A549 (cell line): ENCODE measurements around the gene HACE1.

ENCODE experiments used
- BCL3 ChIP-seq: fragments of >200 bp; sonication (Bioruptor Twin); formaldehyde crosslinking; IDR thresholded peaks from 3 replicates; pipeline ENCODE4 v1.6.1; 2016
- CHD2 ChIP-seq: fragments of 150-350 bp; IDR thresholded peaks from 2 replicates; pipeline ENCODE4 v1.6.1; 2014; ENCODE audit warnings: low read length; ENCODE audit not compliant: partially characterized antibody
- HOXA7 ChIP-seq: fragments of 250-450 bp; sonication (Bioruptor Pico); IDR thresholded peaks from 2 replicates; pipeline ENCODE4 v1.5.0; 2020; ENCODE audit warnings: mild to moderate bottlenecking, moderate library complexity
- RCOR1 ChIP-seq: fragments of 150-350 bp; IDR thresholded peaks from 2 replicates; pipeline ENCODE4 v1.6.1; 2014; ENCODE audit warnings: antibody characterized with exemption, low read length, low read depth
- REST ChIP-seq: fragments of 200-600 bp; sonication (generic); IDR thresholded peaks from 2 replicates; pipeline ENCODE4 v1.6.1; 2016; ENCODE audit warnings: antibody characterized with exemption, mild to moderate bottlenecking, moderate library complexity
- RFX5 ChIP-seq: fragments of 450-650 bp; IDR thresholded peaks from 2 replicates; pipeline ENCODE4 v1.7.1; 2014; ENCODE audit warnings: antibody characterized with exemption, mild to moderate bottlenecking, moderate library complexity
- TF ChIP-seq, protein P1 (sequence below): IDR thresholded peaks from 2 replicates; pipeline ENCODE4 v1.6.1; 2012
- TF ChIP-seq, protein P2 (sequence below): fragments of >200 bp; sonication (Bioruptor Twin); formaldehyde crosslinking; IDR thresholded peaks from 3 replicates; pipeline ENCODE4 v1.5.1; 2016

GRCh38 chr6:104705095-104705707 lies 154.5 kb downstream of the HACE1 start:
- TF ChIP-seq, protein P1, sequence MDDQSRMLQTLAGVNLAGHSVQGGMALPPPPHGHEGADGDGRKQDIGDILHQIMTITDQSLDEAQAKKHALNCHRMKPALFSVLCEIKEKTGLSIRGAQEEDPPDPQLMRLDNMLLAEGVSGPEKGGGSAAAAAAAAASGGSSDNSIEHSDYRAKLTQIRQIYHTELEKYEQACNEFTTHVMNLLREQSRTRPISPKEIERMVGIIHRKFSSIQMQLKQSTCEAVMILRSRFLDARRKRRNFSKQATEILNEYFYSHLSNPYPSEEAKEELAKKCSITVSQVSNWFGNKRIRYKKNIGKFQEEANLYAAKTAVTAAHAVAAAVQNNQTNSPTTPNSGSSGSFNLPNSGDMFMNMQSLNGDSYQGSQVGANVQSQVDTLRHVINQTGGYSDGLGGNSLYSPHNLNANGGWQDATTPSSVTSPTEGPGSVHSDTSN = no peak
- TF ChIP-seq, protein P2, sequence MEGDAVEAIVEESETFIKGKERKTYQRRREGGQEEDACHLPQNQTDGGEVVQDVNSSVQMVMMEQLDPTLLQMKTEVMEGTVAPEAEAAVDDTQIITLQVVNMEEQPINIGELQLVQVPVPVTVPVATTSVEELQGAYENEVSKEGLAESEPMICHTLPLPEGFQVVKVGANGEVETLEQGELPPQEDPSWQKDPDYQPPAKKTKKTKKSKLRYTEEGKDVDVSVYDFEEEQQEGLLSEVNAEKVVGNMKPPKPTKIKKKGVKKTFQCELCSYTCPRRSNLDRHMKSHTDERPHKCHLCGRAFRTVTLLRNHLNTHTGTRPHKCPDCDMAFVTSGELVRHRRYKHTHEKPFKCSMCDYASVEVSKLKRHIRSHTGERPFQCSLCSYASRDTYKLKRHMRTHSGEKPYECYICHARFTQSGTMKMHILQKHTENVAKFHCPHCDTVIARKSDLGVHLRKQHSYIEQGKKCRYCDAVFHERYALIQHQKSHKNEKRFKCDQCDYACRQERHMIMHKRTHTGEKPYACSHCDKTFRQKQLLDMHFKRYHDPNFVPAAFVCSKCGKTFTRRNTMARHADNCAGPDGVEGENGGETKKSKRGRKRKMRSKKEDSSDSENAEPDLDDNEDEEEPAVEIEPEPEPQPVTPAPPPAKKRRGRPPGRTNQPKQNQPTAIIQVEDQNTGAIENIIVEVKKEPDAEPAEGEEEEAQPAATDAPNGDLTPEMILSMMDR = no peak
- TF ChIP-seq BCL3 = no peak
- TF ChIP-seq HOXA7 = no peak
- no peak for TF ChIP-seq RCOR1
- TF ChIP-seq REST = no peak
- TF ChIP-seq RFX5 = no peak
- no peak for TF ChIP-seq CHD2
